Neural cell (in vitro differentiated cells): ENCODE measurements around the gene MS4A7.
"Not testable (repeated sequence)": the region's sequence is repeated elsewhere in the genome, so short reads cannot be mapped to it uniquely, and the experiment has no call there.

Experiments used
- CTCF ChIP-seq: fragments of 450-650 bp; IDR thresholded peaks from 2 replicates; pipeline ENCODE4 v1.5.1; 2014; ENCODE audit warnings: antibody characterized with exemption, mild to moderate bottlenecking, moderate library complexity; ENCODE audit not compliant: poor library complexity, severe bottlenecking
- EP300 ChIP-seq: fragments of 450-650 bp; conservative IDR thresholded peaks from 2 replicates; pipeline ENCODE4 v1.6.1; 2014; ENCODE audit warnings: antibody characterized with exemption, mild to moderate bottlenecking, moderate library complexity; ENCODE audit not compliant: poor library complexity, severe bottlenecking
- EZH2 ChIP-seq: fragments of 200-600, 300-800 bp; shearing (Covaris generic), sonication (generic); IDR thresholded peaks from 2 replicates; pipeline ENCODE4 v1.6.1; 2014; ENCODE audit warnings: antibody characterized with exemption, low read length, borderline replicate concordance, mild to moderate bottlenecking; ENCODE audit not compliant: insufficient read depth, poor library complexity, severe bottlenecking
- MXI1 ChIP-seq: fragments of 450-650 bp; conservative IDR thresholded peaks from 2 replicates; pipeline ENCODE4 v1.6.1; 2014; ENCODE audit warnings: antibody characterized with exemption, mild to moderate bottlenecking; ENCODE audit not compliant: poor library complexity, severe bottlenecking
- POLR2AphosphoS5 ChIP-seq: IDR thresholded peaks from 2 replicates; pipeline ENCODE4 v1.6.1; 2012
- RAD21 ChIP-seq: fragments of 450-650 bp; conservative IDR thresholded peaks from 2 replicates; pipeline ENCODE4 v1.6.1; 2014; ENCODE audit warnings: antibody characterized with exemption, mild to moderate bottlenecking, moderate library complexity
- REST ChIP-seq: IDR thresholded peaks from 2 replicates; pipeline ENCODE4 v1.6.1; 2012; ENCODE audit warnings: borderline replicate concordance
- SMC3 ChIP-seq: fragments of 450-650 bp; conservative IDR thresholded peaks from 2 replicates; pipeline ENCODE4 v1.6.1; 2014; ENCODE audit warnings: antibody characterized with exemption, mild to moderate bottlenecking, moderate library complexity; ENCODE audit not compliant: poor library complexity
- TAF1 ChIP-seq: IDR thresholded peaks from 2 replicates; pipeline ENCODE4 v1.6.1; 2012; ENCODE audit warnings: low read depth

- TF ChIP-seq CTCF, POLR2AphosphoS5, EP300, EZH2, REST, SMC3, TAF1, MXI1, RAD21: not testable (repeated sequence)
These were observed 11.9 kb upstream of the MS4A7 start for GRCh38 chr11:60366262-60366904.
